Natural killer cell (primary cell): Measurements from ENCODE around the gene KRAS. TPM values are rescaled to one million over a fixed set of nuclear protein-coding genes. Genes with fewer than 3 reads are reported as not detected.
A peak's percentile ranks its signal among the peaks of the same experiment; 100 is the strongest.

Experiments
- ATAC-seq, 3 donors: fragments of 150-1000 bp in 2 of 3; fragments of 200-7000 bp in 1 of 3; cut with Tn5 transposase; 1 replicate in 1 of 3; 2 replicates in 2 of 3; pipeline ENCODE4 v1.10.0; 2021; ENCODE audit warnings: mild to moderate bottlenecking in 2 of 3, moderate library complexity in 2 of 3
- DNase-seq, 2 donors: peaks; one replicate each; pipeline versions ENCODE4 v3.0.0 to v3.0.0-alpha.2; 2013 to 2021; ENCODE audit warnings: mixed read lengths in 1 of 2
- H3K27ac ChIP-seq: one replicate; pipeline ENCODE4 v1.5.1; 2013; ENCODE audit warnings: mild to moderate bottlenecking, low read length
- H3K27me3 ChIP-seq: one replicate; pipeline ENCODE4 v1.6.1; 2013; ENCODE audit warnings: low read length; ENCODE audit not compliant: control insufficient read depth, insufficient read depth
- H3K36me3 ChIP-seq: one replicate; pipeline ENCODE4 v1.6.1; 2013; ENCODE audit warnings: low read length; ENCODE audit not compliant: control insufficient read depth, insufficient read depth
- H3K4me1 ChIP-seq: one replicate; pipeline ENCODE4 v1.6.1; 2013; ENCODE audit warnings: low read length; ENCODE audit not compliant: control insufficient read depth, insufficient read depth
- H3K4me3 ChIP-seq: one replicate; pipeline ENCODE4 v1.5.1; 2013; ENCODE audit warnings: low read length
- H3K9me3 ChIP-seq: one replicate; pipeline ENCODE4 v1.6.1; 2013; ENCODE audit warnings: low read length; ENCODE audit not compliant: control insufficient read depth, insufficient read depth
- H3K27ac Mint-ChIP-seq, 2 donors: one replicate each; pipeline ENCODE4 v1.8.0; 2022; ENCODE audit warnings: mild to moderate bottlenecking in 2 of 2, mixed read lengths in 2 of 2, moderate library complexity in 1 of 2
- H3K27me3 Mint-ChIP-seq, 2 donors: one replicate each; pipeline ENCODE4 v1.8.0; 2022; ENCODE audit warnings: low read depth in 2 of 2, mixed read lengths in 2 of 2
- H3K36me3 Mint-ChIP-seq: one replicate; pipeline ENCODE4 v1.8.0; 2022; ENCODE audit warnings: mixed read lengths
- H3K4me1 Mint-ChIP-seq, 2 donors: one replicate each; pipeline ENCODE4 v1.8.0; 2022; ENCODE audit warnings: mixed read lengths in 2 of 2
- H3K4me3 Mint-ChIP-seq: one replicate; pipeline ENCODE4 v1.8.0; 2022; ENCODE audit warnings: mild to moderate bottlenecking, moderate library complexity, mixed read lengths
- H3K9me3 Mint-ChIP-seq, 2 donors: one replicate each; pipeline ENCODE4 v1.8.0; 2022; ENCODE audit warnings: mixed read lengths in 2 of 2
- CTCF ChIP-seq: fragments of 200-600 bp; IDR thresholded peaks from one replicate; pipeline ENCODE4 v1.8.0; 2022; ENCODE audit warnings: antibody characterized with exemption
- WGBS: methylation state at CpG from one replicate; pipeline ENCODE4 v1.1.7; 2013; ENCODE audit warnings: missing lambda C conversion rate; ENCODE audit not compliant: insufficient coverage; 5-methylcytosine and 5-hydroxymethylcytosine counted together
- intact Hi-C: fragments of 100-400 bp; cut with micrococcal nuclease; formaldehyde crosslinking; loops from one replicate; pipeline ENCODE4 v1.14.2; 2022
- total RNA-seq, 4 donors: library from RNA; stranded (reverse); fragments of 120-200 nt in 1 of 4; gene quantifications; one replicate each; pipeline versions ENCODE4 v1.2.3 to v1.2.4, GENCODE V29; 2013 to 2022

Gene KRAS
- total RNA-seq, 3 donors from 2014 or later (not counting 1 experiment from before 2014, with no cell fraction given): 33.3 to 39.6 (median 35.7) TPM

GRCh38 chr12:25186788-25187402 lies 63.8 kb downstream of the KRAS start:
- Mint-ChIP-seq H3K27me3 (no peaks in the 10 kb centered on the region), H3K27ac (peak overlapping the region in 1 of 2 donors; percentile 31), H3K4me1 (peaks cover 11 to 13% of the 10 kb centered on the region in 2 donors), H3K4me3 (peak overlapping the region; percentile 64), H3K36me3 (no peaks in the 10 kb centered on the region), H3K9me3 (no peaks in the 10 kb centered on the region)
- Histone ChIP-seq H3K27ac (no peak overlapping the region), H3K4me1 (no peaks in the 10 kb centered on the region), H3K36me3 (no peaks in the 10 kb centered on the region), H3K9me3 (no peaks in the 10 kb centered on the region), H3K4me3 (peak overlapping the region; percentile 11), H3K27me3 (no peaks in the 10 kb centered on the region)
- DNase-seq (peak in 1 of 2 donors; percentile 61), ATAC-seq (peak; percentile 60 to 80 (median 78))
- WGBS: 8% methylated on average over 3 of the region's 3 CpGs
- intact Hi-C loops: no loop called here
- TF ChIP-seq CTCF: no peak

- intact Hi-C loops: no loop called here
- Mint-ChIP-seq H3K27me3 (no peaks in the 10 kb centered on the region), H3K4me3 (peak overlapping the region; percentile 43), H3K4me1 (peaks cover 11 to 13% of the 10 kb centered on the region in 2 donors), H3K9me3 (no peaks in the 10 kb centered on the region), H3K27ac (no peak overlapping the region), H3K36me3 (no peaks in the 10 kb centered on the region)
- peak in 1 of 2 donors; percentile 45 for DNase-seq
- no peaks in the 10 kb centered on the region for H3K36me3 ChIP-seq
- no peaks in the 10 kb centered on the region for H3K4me1 ChIP-seq
- TF ChIP-seq CTCF: no peak
- 84% methylated on average over 4 of the region's 4 CpGs for WGBS
- no peak overlapping the region for H3K27ac ChIP-seq
- H3K9me3 ChIP-seq: no peaks in the 10 kb centered on the region
- ATAC-seq: peak in 1 of 3 donors; percentile 18
- H3K4me3 ChIP-seq: no peak overlapping the region
- no peaks in the 10 kb centered on the region for H3K27me3 ChIP-seq
These were observed 64.5 kb downstream of the KRAS start for GRCh38 chr12:25186038-25186787.

GRCh38 chr12:25184132-25184531 lies 66.6 kb downstream of the KRAS start:
- H3K27me3 ChIP-seq: no peaks in the 10 kb centered on the region
- Mint-ChIP-seq H3K36me3 (no peaks in the 10 kb centered on the region), H3K27me3 (peaks cover 0 to 4% of the 10 kb centered on the region in 2 donors), H3K4me1 (peaks cover 11 to 13% of the 10 kb centered on the region in 2 donors), H3K27ac (no peak overlapping the region), H3K9me3 (no peaks in the 10 kb centered on the region), H3K4me3 (no peak overlapping the region)
- WGBS: no CpG with 5 or more reads among the region's 2 CpGs
- DNase-seq (no peak), ATAC-seq (no peak)
- H3K36me3 ChIP-seq: no peaks in the 10 kb centered on the region
- H3K27ac ChIP-seq: no peak overlapping the region
- H3K9me3 ChIP-seq: no peaks in the 10 kb centered on the region
- intact Hi-C loops: no loop called here
- no peaks in the 10 kb centered on the region for H3K4me1 ChIP-seq
- no peak overlapping the region for H3K4me3 ChIP-seq
- no peak for TF ChIP-seq CTCF
